GM12878 (cell line): ENCODE measurements around the gene METTL3. TPM values are rescaled to one million over a fixed set of nuclear protein-coding genes. Genes with fewer than 3 reads are reported as not detected.

Experiments
- ATAC-seq: fragments of 200-7000 bp; cut with Tn5 transposase; 3 replicates; pipeline ENCODE4 v1.9.1; 2020; ENCODE audit warnings: mild to moderate bottlenecking, moderate library complexity
- Bru-seq: library from RNA; stranded (reverse); fragments of 400-500 nt; gene quantifications from one replicate; lab custom pipeline; 2021; lab: Mats Ljungman, UMichigan
- BruChase-seq, 2 experiments: library from RNA; stranded (reverse); fragments of 400-500 nt; gene quantifications; one replicate each; lab custom pipeline; 2021; lab: Mats Ljungman, UMichigan
- BruUV-seq: library from RNA; stranded (reverse); fragments of 400-500 nt; replicated peaks from 2 replicates; lab custom pipeline; 2021; lab: Mats Ljungman, UMichigan
- CTCF ChIA-PET: fragments of 300-600 bp; sonication (Branson Sonifier 250); formaldehyde crosslinking; extraction: SDS; loops from one replicate; lab custom pipeline; 2021; ENCODE audit warnings: inconsistent platforms; lab: Yijun Ruan, JAX
- POLR2A ChIA-PET: fragments of 350-600 bp; formaldehyde crosslinking; extraction: SDS; loops from one replicate; lab custom pipeline; 2021; ENCODE audit warnings: inconsistent platforms; lab: Charles Lee
- RAD21 ChIA-PET: fragments of 300-600 bp; sonication (Branson Sonifier 250); formaldehyde crosslinking; loops from one replicate; lab custom pipeline; 2023; ENCODE audit warnings: antibody characterized with exemption; ENCODE audit not compliant: unreplicated experiment; lab: Charles Lee
- SMC1A ChIA-PET: fragments of 300-600 bp; sonication (Branson Sonifier 250); formaldehyde crosslinking; loops from one replicate; lab custom pipeline; 2023; ENCODE audit not compliant: unreplicated experiment, uncharacterized antibody; lab: Charles Lee
- DNase-seq: peaks from one replicate; pipeline ENCODE4 v3.0.0-alpha.2; 2011; ENCODE audit warnings: low read depth, low spot score
- FAIRE-seq: peaks from 3 replicates; lab custom pipeline; 2011; peaks lifted over from hg19 to GRCh38; lab: Jason Lieb, UNC
- H2AFZ ChIP-seq: 2 replicates; pipeline ENCODE4 v1.6.0; 2011; ENCODE audit warnings: low read depth, low read length, control low read depth; ENCODE audit not compliant: control insufficient read depth
- H3K27ac ChIP-seq: 2 replicates; pipeline ENCODE4 v1.5.1; 2011; ENCODE audit warnings: control low read depth; ENCODE audit not compliant: control insufficient read depth, insufficient read depth
- H3K27me3 ChIP-seq, 2 experiments: replicated peaks in 1 of 2; 2 replicates each; pipeline versions ENCODE4 v1.6.0 to v1.6.1; 2011; ENCODE audit warnings: low read length in 1 of 2; ENCODE audit not compliant: control insufficient read depth in 2 of 2, insufficient read depth in 2 of 2
- H3K36me3 ChIP-seq, 2 experiments: 2 replicates each; pipeline ENCODE4 v1.5.1; 2011; ENCODE audit warnings: low read length in 1 of 2; ENCODE audit not compliant: control insufficient read depth in 2 of 2, insufficient read depth in 2 of 2
- H3K4me1 ChIP-seq: 2 replicates; pipeline ENCODE4 v1.6.1; 2011; ENCODE audit warnings: mild to moderate bottlenecking, low read length, moderate library complexity, mixed read lengths; ENCODE audit not compliant: control insufficient read depth, insufficient read depth
- H3K4me2 ChIP-seq: 2 replicates; pipeline ENCODE4 v1.6.0; 2011; ENCODE audit warnings: control low read depth; ENCODE audit not compliant: control insufficient read depth, insufficient read depth
- H3K4me3 ChIP-seq: fragments of 200-600 bp; sonication (generic); 2 replicates; pipeline ENCODE4 v1.5.1; 2016
- H3K79me2 ChIP-seq: 2 replicates; pipeline ENCODE4 v1.6.0; 2011; ENCODE audit warnings: low read length; ENCODE audit not compliant: control insufficient read depth, insufficient read depth
- H3K9ac ChIP-seq: 2 replicates; pipeline ENCODE4 v1.8.0; 2011; ENCODE audit warnings: low read length, control low read depth, mixed read lengths; ENCODE audit not compliant: control insufficient read depth, insufficient read depth
- H3K9me3 ChIP-seq: replicated peaks from 3 replicates; pipeline ENCODE4 v1.5.1; 2011; ENCODE audit warnings: mild to moderate bottlenecking, low read length; ENCODE audit not compliant: control insufficient read depth, insufficient read depth
- H4K20me1 ChIP-seq: 2 replicates; pipeline ENCODE4 v1.6.0; 2011; ENCODE audit not compliant: control insufficient read depth, insufficient read depth
- ASH2L ChIP-seq: fragments of 300-600, 200-600 bp; sonication (generic); IDR thresholded peaks from 2 replicates; pipeline ENCODE4 v1.6.1; 2017; ENCODE audit warnings: low read depth, mild to moderate bottlenecking, borderline replicate concordance
- BCL11A ChIP-seq: IDR thresholded peaks from 2 replicates; pipeline ENCODE4 v1.6.1; 2011; ENCODE audit warnings: low read depth, low read length
- CBFB ChIP-seq: IDR thresholded peaks from 2 replicates; pipeline ENCODE4 v1.6.1; 2016; ENCODE audit warnings: antibody characterized with exemption, low read depth
- CBX5 ChIP-seq: sonication (generic); IDR thresholded peaks from 2 replicates; pipeline ENCODE4 v1.6.1; 2016; ENCODE audit warnings: low read depth, moderate library complexity, mild to moderate bottlenecking, inconsistent platforms
- HCFC1 ChIP-seq: fragments of 150-350 bp; IDR thresholded peaks from 2 replicates; pipeline ENCODE4 v1.6.1; 2014; ENCODE audit warnings: low read length
- KLF5 ChIP-seq: fragments of 450-650 bp; IDR thresholded peaks from 2 replicates; pipeline ENCODE4 v1.6.1; 2014; ENCODE audit warnings: mild to moderate bottlenecking; ENCODE audit not compliant: partially characterized antibody
- LARP7 ChIP-seq: fragments of 450-650 bp; IDR thresholded peaks from 2 replicates; pipeline ENCODE4 v1.6.1; 2017; ENCODE audit warnings: mild to moderate bottlenecking
- NBN ChIP-seq: fragments of 450-650 bp; IDR thresholded peaks from 2 replicates; pipeline ENCODE4 v1.6.1; 2016
- NR2C1 ChIP-seq: fragments of 450-650 bp; IDR thresholded peaks from 2 replicates; pipeline ENCODE4 v1.6.1; 2017; ENCODE audit warnings: antibody characterized with exemption, mild to moderate bottlenecking, moderate library complexity
- SIN3A ChIP-seq: IDR thresholded peaks from 2 replicates; pipeline ENCODE4 v1.6.1; 2012; ENCODE audit warnings: low read depth, low read length, improper control_type of control experiment
- SMAD1 ChIP-seq: fragments of 450-650 bp; IDR thresholded peaks from 2 replicates; pipeline ENCODE4 v1.6.1; 2018; ENCODE audit warnings: mild to moderate bottlenecking, low read depth; ENCODE audit not compliant: partially characterized antibody
- SMAD5 ChIP-seq: IDR thresholded peaks from 2 replicates; pipeline ENCODE4 v1.6.1; 2016; ENCODE audit warnings: antibody characterized with exemption, low read depth
- SUZ12 ChIP-seq: fragments of 200-600 bp; sonication (generic); IDR thresholded peaks from one replicate; pipeline ENCODE4 v1.6.1; 2018; ENCODE audit warnings: antibody characterized with exemption, mild to moderate bottlenecking; ENCODE audit not compliant: unreplicated experiment
- WGBS: methylation state at CpG from one replicate; pipeline ENCODE4 v1.1.6; 2016; ENCODE audit warnings: low lambda C conversion rate; ENCODE audit not compliant: insufficient replicate concordance, insufficient coverage; ENCODE audit errors: missing lambda C conversion rate; 5-methylcytosine and 5-hydroxymethylcytosine counted together
- in situ Hi-C: fragments of 300-500 bp; cut with MboI; formaldehyde crosslinking; loops from 9 replicates; pipeline ENCODE4 v1.14.3; 2018; ENCODE audit warnings: mixed read lengths
- intact Hi-C: fragments of 100-400 bp; cut with micrococcal nuclease; formaldehyde crosslinking; loops from one replicate; pipeline ENCODE4 v1.14.2; 2022; ENCODE audit not compliant: unreplicated experiment
- long read RNA-seq, 2 experiments: library from polyadenylated mRNA; unstranded; transcript quantifications; one replicate each; pipeline ENCODE4 v2.0.0, GENCODE V29; 2019 to 2020
- polyA minus RNA-seq, 3 experiments: library from RNA; depleted of rRNA, polyadenylated mRNA; stranded (reverse); fragments of >200 nt; gene quantifications; 2 replicates each; pipeline ENCODE4 v1.2.3, GENCODE V29; 2011
- polyA plus RNA-seq, 11 experiments: library from polyadenylated mRNA; depleted of rRNA in 4 of 11; unstranded in 6 of 11; stranded (reverse) in 5 of 11; fragments of >200 nt; fragmentation: Nextera tagmentation in 4 of 11; fragmentation: Illumina TruSeq in 1 of 11; extraction: Ambion mirVana in 4 of 11; extraction: Trizol in 1 of 11; gene quantifications; 1 replicate in 1 of 11; 2 replicates in 10 of 11; pipeline versions ENCODE4 v1.2.1 to v1.2.3, GENCODE V29; 2011 to 2016; ENCODE audit warnings: inconsistent platforms in 2 of 11, missing spikeins in 2 of 11, low read depth in 1 of 11
- total RNA-seq, 4 experiments: library from RNA; depleted of rRNA in 3 of 4; stranded (reverse); fragments of >200 nt in 3 of 4; fragmentation: Illumina TruSeq in 1 of 4; extraction: Trizol in 1 of 4; gene quantifications; 2 replicates each; pipeline versions ENCODE4 v1.2.1 to v1.2.3, GENCODE V29; 2013 to 2021
- TF ChIP-seq, protein P1 (sequence below): fragments of 450-650 bp; IDR thresholded peaks from 2 replicates; pipeline ENCODE4 v1.6.1; 2018; ENCODE audit warnings: mild to moderate bottlenecking, low read depth, moderate library complexity; ENCODE audit not compliant: partially characterized antibody

METTL3 gene
- 281 and 328 TPM in 2 replicates for total RNA-seq (2013; cell fraction: nucleolus; rRNA removed)
- total RNA-seq (2014; rRNA removed) (66.3 and 79.6 TPM in 2 replicates), total RNA-seq (2014; rRNA removed; fragmentation: Illumina TruSeq; extraction: Trizol) (54.8 and 56.5 TPM in 2 replicates), total RNA-seq (2021) (56.6 and 63.9 TPM in 2 replicates), polyA plus RNA-seq (2011; rRNA removed) (147 and 165 TPM in 2 replicates), polyA plus RNA-seq (2014; fragmentation: Illumina TruSeq; extraction: Trizol) (69.4 and 71.4 TPM in 2 replicates), polyA plus RNA-seq (2014; fragmentation: Nextera tagmentation; extraction: Ambion mirVana) (10 to 100 TPM; 32.8 to 36.0 TPM), polyA plus RNA-seq (2014; rRNA removed) (82.5 and 83.9 TPM in 2 replicates), polyA plus RNA-seq (2016; fragmentation: Nextera tagmentation; extraction: Ambion mirVana) (10 to 100 TPM; 64.7 to 70.9 TPM), polyA minus RNA-seq (2011; rRNA and poly(A)+ RNA removed) (106 and 127 TPM in 2 replicates), Bru-seq, nascent RNA (percentile 85 among the genes with signal in this experiment), BruChase-seq, experiment 1, labeled RNA remaining after a 6-hour chase (percentile 90 among the genes with signal in this experiment), BruChase-seq, experiment 2, labeled RNA remaining after a 2-hour chase (percentile 89 among the genes with signal in this experiment)
- polyA plus RNA-seq (2011; ENCODE audit: low read depth), result 37.9 TPM
- polyA plus RNA-seq (2011; cell fraction: cytosol; rRNA removed), result 126 and 137 TPM in 2 replicates
- polyA plus RNA-seq (2011; cell fraction: nucleus; rRNA removed), result 573 and 682 TPM in 2 replicates
- polyA plus RNA-seq (2012), result 46.9 and 50.9 TPM in 2 replicates
- 24.3 and 36.8 TPM in 2 replicates for polyA minus RNA-seq (2011; cell fraction: cytosol; rRNA and poly(A)+ RNA removed)
- polyA minus RNA-seq (2011; cell fraction: nucleus; rRNA and poly(A)+ RNA removed), result 93.9 and 122 TPM in 2 replicates
- long read RNA-seq, experiment 1, transcript METTL3-201 (11 exons, 2,015 nt), result major isoform, 25 of 52 reads
- long read RNA-seq, experiment 1, partial matches to known transcripts, result 2 of 52 reads
- long read RNA-seq, experiment 1, other reads (novel, unspliced or antisense), result 21 of 52 reads
- long read RNA-seq, experiment 2, transcript METTL3-201 (11 exons, 2,015 nt), result major isoform, 359 of 650 reads
- long read RNA-seq, experiment 2, transcript METTL3-206 (10 exons, 2,030 nt), result minor isoform, 7 of 650 reads
- long read RNA-seq, experiment 2, transcript METTL3-210 (9 exons, 2,124 nt), result minor isoform, 16 of 650 reads
- long read RNA-seq, experiment 2, transcript METTL3-207 (3 exons, 1,553 nt), result minor isoform, 11 of 650 reads
- long read RNA-seq, experiment 2, partial matches to known transcripts, result 15 of 650 reads
- long read RNA-seq, experiment 2, other reads (novel, unspliced or antisense), result 235 of 650 reads

DNA sequence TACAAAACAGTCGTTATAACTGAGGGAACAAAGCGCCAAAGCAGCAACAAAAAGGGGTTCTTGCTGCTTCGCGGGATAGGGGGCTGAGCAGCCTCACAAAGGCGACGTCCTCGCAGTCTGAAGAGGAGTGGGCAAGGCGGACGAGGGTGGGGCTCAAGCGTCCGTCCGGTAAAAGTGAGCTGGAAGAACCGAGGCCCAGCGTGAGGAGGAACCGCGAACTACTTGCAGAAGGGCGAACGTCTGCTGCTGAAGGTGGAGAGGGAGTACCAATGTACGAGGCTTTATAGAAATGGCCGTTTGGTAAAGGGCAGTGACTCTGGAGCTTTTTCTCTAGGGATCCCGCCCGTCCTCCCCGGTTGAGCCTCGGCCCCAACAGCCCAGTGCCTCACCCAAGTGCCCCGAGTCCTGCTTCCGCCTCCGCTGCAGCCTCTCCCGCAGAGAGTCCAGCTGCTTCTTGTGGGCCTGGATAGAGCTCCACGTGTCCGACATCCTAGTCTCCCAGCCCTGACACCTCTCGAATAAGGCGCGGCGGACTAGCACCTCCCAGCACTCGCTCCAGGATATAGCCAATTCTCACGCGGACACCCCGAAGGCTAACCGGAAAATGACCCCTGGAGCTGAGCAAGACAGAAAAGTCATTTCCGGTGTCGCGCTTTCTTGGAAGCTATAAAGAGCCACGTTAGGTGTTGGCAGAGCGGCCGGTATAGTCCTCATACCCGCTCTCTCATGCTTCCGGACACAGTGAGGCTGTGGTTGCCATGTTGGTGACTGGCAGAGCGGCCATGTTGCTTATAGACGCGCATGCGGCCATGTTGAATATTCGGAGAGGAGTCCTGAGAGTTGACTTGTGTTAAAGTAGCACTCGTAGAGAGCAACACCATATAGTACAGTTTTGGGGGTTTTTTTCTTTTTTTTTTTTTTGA is at the start of gene METTL3:
METTL3 (minus strand) TSS at position 606 of the 923 bp plus-strand sequence; CDS start at position 489, 117 bp downstream.
- Histone ChIP-seq H3K4me2 (peak within 1 kb of the TSS; percentile 96), H4K20me1 (no peaks in the 10 kb centered on the region), H3K9me3 (no peaks in the 10 kb centered on the region), H3K4me1 (no peaks in the 10 kb centered on the region; the same call in 1 of the 2 replicates), H3K36me3 (peaks cover 0 to 2% of the 10 kb centered on the region in 2 experiments; a peak in 1 of 4 replicates), H3K27ac (peak within 1 kb of the TSS; percentile 82), H2AFZ (peak within 1 kb of the TSS; percentile 93), H3K79me2 (peaks cover 41% of the 10 kb centered on the region), H3K27me3 (no peaks in the 10 kb centered on the region), H3K9ac (peak within 1 kb of the TSS; percentile 93), H3K4me3 (peak within 1 kb of the TSS; percentile 94)
- RAD21 ChIA-PET, result interaction anchor here (0.7 to 3.7 kb wide), 6 partner anchors 9 to 1056 kb away, joined by 3 to 31 read pairs (median 8); partner anchors contain the start of genes APEX1, CHD8 and SALL2
- in situ Hi-C loops (no loop called here), intact Hi-C loops (loop anchor here (2.0 kb wide), 1 partner anchor 54 kb away; the partner anchor contains the start of gene CHD8)
- 1% methylated on average over 53 of the region's 53 CpGs for WGBS
- FAIRE-seq (peak; percentile 95), DNase-seq (peak; percentile 97), ATAC-seq (peak; percentile 98)
- POLR2A ChIA-PET, result interaction anchor here (0.6 to 4.1 kb wide), 11 partner anchors 9 to 407 kb away, joined by 3 to 35 read pairs (median 4); partner anchors contain the start of genes CHD8 and SALL2
- CTCF ChIA-PET, result interaction anchor here (0.6 to 8.0 kb wide), 8 partner anchors 11 to 408 kb away, joined by 3 to 80 read pairs (median 5); partner anchors contain the start of genes RAB2B, SALL2, SUPT16H and TOX4
- SMC1A ChIA-PET, result interaction anchor here (0.7 to 8.8 kb wide), 9 partner anchors 9 to 130 kb away, joined by 3 to 48 read pairs (median 6); partner anchors contain the start of genes SALL2 and TOX4
- TSS peak; percentile 82 for BruUV-seq
- TF ChIP-seq BCL11A (0 out of 2 replicates have a peak, but pooled peaks have one; percentile 9), NR2C1 (peak; percentile 98), KLF5 (peak; percentile 44), ASH2L (no peak), SIN3A (peak; percentile 79; the same call in 1 of the 2 replicates), SMAD1 (peak; percentile 75), HCFC1 (peak; percentile 95), CBX5 (no peak), LARP7 (peak; percentile 59; the same call in 1 of the 2 replicates), CBFB (peak; percentile 68), SUZ12 (no peak), NBN (peak; percentile 90), SMAD5 (peak; percentile 54)
- TF ChIP-seq, protein P1, sequence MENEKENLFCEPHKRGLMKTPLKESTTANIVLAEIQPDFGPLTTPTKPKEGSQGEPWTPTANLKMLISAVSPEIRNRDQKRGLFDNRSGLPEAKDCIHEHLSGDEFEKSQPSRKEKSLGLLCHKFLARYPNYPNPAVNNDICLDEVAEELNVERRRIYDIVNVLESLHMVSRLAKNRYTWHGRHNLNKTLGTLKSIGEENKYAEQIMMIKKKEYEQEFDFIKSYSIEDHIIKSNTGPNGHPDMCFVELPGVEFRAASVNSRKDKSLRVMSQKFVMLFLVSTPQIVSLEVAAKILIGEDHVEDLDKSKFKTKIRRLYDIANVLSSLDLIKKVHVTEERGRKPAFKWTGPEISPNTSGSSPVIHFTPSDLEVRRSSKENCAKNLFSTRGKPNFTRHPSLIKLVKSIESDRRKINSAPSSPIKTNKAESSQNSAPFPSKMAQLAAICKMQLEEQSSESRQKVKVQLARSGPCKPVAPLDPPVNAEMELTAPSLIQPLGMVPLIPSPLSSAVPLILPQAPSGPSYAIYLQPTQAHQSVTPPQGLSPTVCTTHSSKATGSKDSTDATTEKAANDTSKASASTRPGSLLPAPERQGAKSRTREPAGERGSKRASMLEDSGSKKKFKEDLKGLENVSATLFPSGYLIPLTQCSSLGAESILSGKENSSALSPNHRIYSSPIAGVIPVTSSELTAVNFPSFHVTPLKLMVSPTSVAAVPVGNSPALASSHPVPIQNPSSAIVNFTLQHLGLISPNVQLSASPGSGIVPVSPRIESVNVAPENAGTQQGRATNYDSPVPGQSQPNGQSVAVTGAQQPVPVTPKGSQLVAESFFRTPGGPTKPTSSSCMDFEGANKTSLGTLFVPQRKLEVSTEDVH, result peak; percentile 91
